H1 (cell line): ENCODE data around the gene MBOAT2. TPM values are rescaled to one million over a fixed set of nuclear protein-coding genes. Genes with fewer than 3 reads are reported as not detected.

Experiments used
- CTCF ChIA-PET: fragments of 300-600 bp; sonication (Branson Sonifier 250); formaldehyde crosslinking; loops from one replicate; lab custom pipeline; 2021; ENCODE audit not compliant: partially characterized antibody; lab: Charles Lee
- POLR2A ChIA-PET: fragments of 300-600 bp; sonication (Branson Sonifier 250); formaldehyde crosslinking; loops from one replicate; lab custom pipeline; 2021; ENCODE audit warnings: inconsistent platforms; ENCODE audit not compliant: partially characterized antibody; lab: Charles Lee
- DNase-seq, 2 experiments: peaks; one replicate each; pipeline versions ENCODE4 v3.0.0 to v3.0.0-alpha.2; 2010 to 2022; ENCODE audit warnings: low spot score in 2 of 2, low read depth in 1 of 2, mixed read lengths in 1 of 2
- FAIRE-seq: peaks from 2 replicates; lab custom pipeline; 2011; peaks lifted over from hg19 to GRCh38; lab: Jason Lieb, UNC
- H2AFZ ChIP-seq: 2 replicates; pipeline ENCODE4 v1.8.1; 2012; ENCODE audit warnings: low read length, inconsistent platforms
- H2AK5ac ChIP-seq: 2 replicates; pipeline ENCODE4 v1.6.1; 2013; ENCODE audit warnings: low read depth, low read length
- H2BK120ac ChIP-seq: replicated peaks from 2 replicates; pipeline ENCODE3; 2013; ENCODE audit warnings: low read depth, low read length, inconsistent platforms
- H2BK12ac ChIP-seq: 2 replicates; pipeline ENCODE4 v1.6.1; 2013; ENCODE audit warnings: low read depth, low read length
- H2BK15ac ChIP-seq: 2 replicates; pipeline ENCODE4 v1.6.1; 2013; ENCODE audit warnings: low read length
- H2BK20ac ChIP-seq: 2 replicates; pipeline ENCODE4 v1.6.1; 2013; ENCODE audit warnings: low read length
- H2BK5ac ChIP-seq: 2 replicates; pipeline ENCODE4 v1.6.1; 2013; ENCODE audit warnings: low read depth, low read length
- H3K14ac ChIP-seq: 2 replicates; pipeline ENCODE4 v1.6.1; 2013; ENCODE audit warnings: inconsistent platforms; ENCODE audit not compliant: insufficient read length
- H3K18ac ChIP-seq: 2 replicates; pipeline ENCODE4 v1.6.1; 2013; ENCODE audit warnings: low read length; ENCODE audit errors: extremely low read depth
- H3K23ac ChIP-seq: 2 replicates; pipeline ENCODE4 v1.6.1; 2013; ENCODE audit warnings: inconsistent platforms; ENCODE audit not compliant: insufficient read length
- H3K23me2 ChIP-seq: 2 replicates; pipeline ENCODE4 v1.6.1; 2013; ENCODE audit warnings: low read depth, low read length
- H3K27ac ChIP-seq: 2 replicates; pipeline ENCODE4 v1.6.1; 2011; ENCODE audit warnings: low read depth, low read length, inconsistent platforms
- H3K27me3 ChIP-seq, 4 experiments: replicated peaks in 1 of 4; 1 replicate in 1 of 4; 2 replicates in 3 of 4; pipeline versions ENCODE4 v1.6.1 to v1.8.1; 2011 to 2013; ENCODE audit warnings: low read length in 3 of 4, mild to moderate bottlenecking in 3 of 4, inconsistent platforms in 2 of 4, mixed read lengths in 2 of 4, moderate library complexity in 1 of 4; ENCODE audit not compliant: control insufficient read depth in 3 of 4, insufficient read depth in 3 of 4; ENCODE audit errors: extremely low read depth in 1 of 4
- H3K36me3 ChIP-seq, 4 experiments: 2 replicates each; pipeline versions ENCODE4 v1.6.1 to v1.8.1; 2011 to 2013; ENCODE audit warnings: mild to moderate bottlenecking in 4 of 4, low read length in 3 of 4, moderate library complexity in 2 of 4, control low read depth in 1 of 4, inconsistent platforms in 1 of 4; ENCODE audit not compliant: insufficient read depth in 4 of 4, control insufficient read depth in 2 of 4
- H3K4ac ChIP-seq: replicated peaks from 2 replicates; pipeline ENCODE3; 2013; ENCODE audit warnings: low read length, low read depth, mixed read lengths, inconsistent platforms; ENCODE audit not compliant: insufficient read length
- H3K4me1 ChIP-seq, 4 experiments: replicated peaks in 1 of 4; 1 replicate in 1 of 4; 2 replicates in 3 of 4; pipeline versions ENCODE4 v1.6.1 to v1.8.1; 2011 to 2013; ENCODE audit warnings: low read length in 3 of 4, inconsistent platforms in 2 of 4, mixed read lengths in 1 of 4; ENCODE audit not compliant: insufficient read depth in 4 of 4, control insufficient read depth in 3 of 4
- H3K4me2 ChIP-seq, 2 experiments: 2 replicates each; pipeline versions ENCODE4 v1.6.1 to v1.8.1; 2011 to 2013; ENCODE audit warnings: low read depth in 2 of 2, low read length in 2 of 2, control low read depth in 1 of 2, inconsistent platforms in 1 of 2, mild to moderate bottlenecking in 1 of 2; ENCODE audit not compliant: insufficient read depth in 1 of 2
- H3K4me3 ChIP-seq, 4 experiments: fragments of 200-600, 300-600 bp in 1 of 4; sonication (generic), shearing (Covaris generic), sonication (Bioruptor Twin) in 1 of 4; 2 replicates each; pipeline versions ENCODE4 v1.5.1 to v1.8.1; 2011 to 2016; ENCODE audit warnings: low read length in 4 of 4, low read depth in 3 of 4, control low read depth in 2 of 4, inconsistent platforms in 2 of 4, mild to moderate bottlenecking in 2 of 4, mixed read lengths in 1 of 4, moderate library complexity in 1 of 4; ENCODE audit not compliant: insufficient read depth in 2 of 4; ENCODE audit errors: extremely low read depth in 1 of 4
- H3K56ac ChIP-seq: replicated peaks from 2 replicates; pipeline ENCODE3; 2013; ENCODE audit warnings: low read depth, mild to moderate bottlenecking, mixed read lengths, low read length, inconsistent platforms; ENCODE audit not compliant: insufficient read length
- H3K79me1 ChIP-seq: 2 replicates; pipeline ENCODE4 v1.6.1; 2013; ENCODE audit warnings: low read depth, low read length, control low read depth
- H3K79me2 ChIP-seq, 2 experiments: 2 replicates each; pipeline versions ENCODE4 v1.6.1 to v1.8.1; 2012 to 2013; ENCODE audit warnings: low read length in 2 of 2, mild to moderate bottlenecking in 2 of 2, inconsistent platforms in 1 of 2; ENCODE audit not compliant: insufficient read depth in 2 of 2, control insufficient read depth in 1 of 2
- H3K9ac ChIP-seq, 4 experiments: replicated peaks in 1 of 4; 1 replicate in 1 of 4; 2 replicates in 3 of 4; pipeline versions ENCODE4 v1.6.1 to v1.8.1; 2011 to 2013; ENCODE audit warnings: low read depth in 3 of 4, low read length in 3 of 4, control low read depth in 2 of 4, mild to moderate bottlenecking in 2 of 4, moderate library complexity in 2 of 4, inconsistent platforms in 1 of 4; ENCODE audit errors: extremely low read depth in 1 of 4
- H3K9me3 ChIP-seq, 2 experiments: 2 replicates each; pipeline versions ENCODE4 v1.6.1 to v1.8.1; 2012 to 2013; ENCODE audit warnings: mild to moderate bottlenecking in 2 of 2, moderate library complexity in 2 of 2, control low read depth in 1 of 2, inconsistent platforms in 1 of 2, low read depth in 1 of 2, low read length in 1 of 2, mixed read lengths in 1 of 2; ENCODE audit not compliant: insufficient read depth in 2 of 2
- H4K20me1 ChIP-seq, 2 experiments: replicated peaks in 1 of 2; 2 replicates each; pipeline versions ENCODE3 to v1.8.1; 2011 to 2013; ENCODE audit warnings: inconsistent platforms in 2 of 2, low read length in 2 of 2, mild to moderate bottlenecking in 1 of 2; ENCODE audit not compliant: insufficient read depth in 2 of 2, control insufficient read depth in 1 of 2
- H4K5ac ChIP-seq: 2 replicates; pipeline ENCODE4 v1.6.1; 2013; ENCODE audit warnings: low read length, low read depth, mixed read lengths, inconsistent platforms; ENCODE audit not compliant: insufficient read length
- H4K8ac ChIP-seq: 2 replicates; pipeline ENCODE4 v1.8.0; 2013; ENCODE audit warnings: mild to moderate bottlenecking, moderate library complexity, low read length, inconsistent platforms; ENCODE audit not compliant: insufficient read depth; ENCODE audit errors: extremely low read depth
- H4K91ac ChIP-seq: replicated peaks from 2 replicates; pipeline ENCODE3; 2013; ENCODE audit warnings: low read length, mixed read lengths, inconsistent platforms; ENCODE audit not compliant: insufficient read length
- ATF2 ChIP-seq: IDR thresholded peaks from 2 replicates; pipeline ENCODE4 v1.6.1; 2012; ENCODE audit warnings: low read length, inconsistent platforms
- KDM1A ChIP-seq: fragments of 200-600, 300-600 bp; sonication (generic); IDR thresholded peaks from 2 replicates; pipeline ENCODE4 v1.7.1; 2016; ENCODE audit warnings: mild to moderate bottlenecking, low read length, borderline replicate concordance
- NANOG ChIP-seq: IDR thresholded peaks from 2 replicates; pipeline ENCODE4 v1.6.1; 2011; ENCODE audit warnings: low read length, low read depth, mild to moderate bottlenecking, inconsistent platforms; ENCODE audit not compliant: insufficient read depth, poor library complexity, severe bottlenecking
- POLR2AphosphoS5 ChIP-seq: IDR thresholded peaks from 2 replicates; pipeline ENCODE4 v1.6.1; 2011; ENCODE audit warnings: low read depth, low read length
- RXRA ChIP-seq: IDR thresholded peaks from 2 replicates; pipeline ENCODE4 v1.6.1; 2011; ENCODE audit warnings: low read depth, mild to moderate bottlenecking, low read length, moderate library complexity; ENCODE audit not compliant: insufficient read depth
- SUZ12 ChIP-seq: fragments of 200-600 bp; sonication (generic); IDR thresholded peaks from 2 replicates; pipeline ENCODE4 v1.6.1; 2012; ENCODE audit warnings: mild to moderate bottlenecking, inconsistent platforms, low read length, moderate library complexity, mixed read lengths
- WGBS, 2 experiments: shearing (Covaris generic) in 1 of 2; methylation state at CpG; one replicate each; pipeline versions ENCODE4 v1.1.6 to v1.1.7; 2013 to 2015; ENCODE audit warnings: low lambda C conversion rate in 2 of 2, mixed read lengths in 2 of 2, inconsistent platforms in 1 of 2, low coverage in 1 of 2, missing lambda C conversion rate in 1 of 2; ENCODE audit not compliant: insufficient replicate concordance in 2 of 2, insufficient coverage in 1 of 2, insufficient read length in 1 of 2; ENCODE audit errors: extremely low coverage in 1 of 2, missing lambda C conversion rate in 1 of 2; 5-methylcytosine and 5-hydroxymethylcytosine counted together
- polyA plus RNA-seq, 7 experiments: library from polyadenylated mRNA; depleted of rRNA in 3 of 7; stranded (reverse) in 5 of 7; unstranded in 2 of 7; fragments of >200 nt in 5 of 7; fragments of 200-250 nt in 2 of 7; gene quantifications; 1 replicate in 5 of 7; 2 replicates in 1 of 7; 4 replicates in 1 of 7; pipeline versions ENCODE4 v1.2.1 to v1.2.3, GENCODE V29; 2011 to 2013; ENCODE audit warnings: missing spikeins in 2 of 7, mixed read lengths in 2 of 7
- total RNA-seq: library from RNA; stranded (reverse); fragmentation: NEBNext Ultra II Directional; extraction: Animal tissue kit (Norgen Biotek cat#: 25700); gene quantifications from 2 replicates; pipeline ENCODE4 v1.2.1, GENCODE V29; 2021
- TF ChIP-seq, protein P1 (sequence below): IDR thresholded peaks from 2 replicates; pipeline ENCODE4 v1.6.1; 2012; ENCODE audit warnings: inconsistent platforms

Gene MBOAT2
- total and polyA plus RNA-seq, 2 of the 8 experiments (the other 6 are each of a cell fraction or from before 2014, with no cell fraction given) = 11.2 to 23.4 TPM

- no peak overlapping the region for H3K14ac ChIP-seq
- H3K27ac ChIP-seq = no peak overlapping the region
- no peak overlapping the region for H2BK5ac ChIP-seq
- H4K5ac ChIP-seq = no peak overlapping the region
- no peak overlapping the region for H3K4ac ChIP-seq
- H2AK5ac ChIP-seq = no peak overlapping the region
- H3K4me2 ChIP-seq = no peak overlapping the region
- H3K36me3 ChIP-seq = no peaks in the 10 kb centered on the region
- no peak overlapping the region for H3K56ac ChIP-seq
- H3K27me3 ChIP-seq = no peaks in the 10 kb centered on the region
- H2AFZ ChIP-seq = no peak overlapping the region
- H3K9me3 ChIP-seq = no peaks in the 10 kb centered on the region
- POLR2A ChIA-PET = no interaction called here
- no peak overlapping the region for H4K8ac ChIP-seq
- H4K20me1 ChIP-seq = peaks cover 0 to 1% of the 10 kb centered on the region in 2 experiments
- no peak for TF ChIP-seq ATF2
- no peak for TF ChIP-seq SUZ12
- no peak for TF ChIP-seq RXRA
- TF ChIP-seq KDM1A = no peak
- TF ChIP-seq, protein P1, sequence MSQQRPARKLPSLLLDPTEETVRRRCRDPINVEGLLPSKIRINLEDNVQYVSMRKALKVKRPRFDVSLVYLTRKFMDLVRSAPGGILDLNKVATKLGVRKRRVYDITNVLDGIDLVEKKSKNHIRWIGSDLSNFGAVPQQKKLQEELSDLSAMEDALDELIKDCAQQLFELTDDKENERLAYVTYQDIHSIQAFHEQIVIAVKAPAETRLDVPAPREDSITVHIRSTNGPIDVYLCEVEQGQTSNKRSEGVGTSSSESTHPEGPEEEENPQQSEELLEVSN = no peak
- no peak for TF ChIP-seq NANOG
- no peak for TF ChIP-seq POLR2AphosphoS5
- peaks cover 3 to 52% of the 10 kb centered on the region in 2 experiments; a peak in 3 of 4 replicates for H3K79me2 ChIP-seq
- no peak overlapping the region for H3K9ac ChIP-seq
- H4K91ac ChIP-seq = no peak overlapping the region
- no peak overlapping the region for H3K4me3 ChIP-seq
- H2BK15ac ChIP-seq = no peak overlapping the region
- no peak overlapping the region for H2BK12ac ChIP-seq
- peaks cover 3% of the 10 kb centered on the region for H3K79me1 ChIP-seq
- no peak for DNase-seq
- CTCF ChIA-PET = interaction anchor here (0.8 to 2.6 kb wide), 5 partner anchors 8 to 174 kb away, joined by 3 to 8 read pairs (median 6); no protein-coding TSS in a partner anchor
- 96% methylated on average over 4 of the region's 4 CpGs; no CpG with 5 or more reads in 1 of the 2 experiments for WGBS, 2 experiments
- FAIRE-seq = no peak
- no peak overlapping the region for H3K18ac ChIP-seq
- no peak overlapping the region for H2BK120ac ChIP-seq
- H2BK20ac ChIP-seq = no peak overlapping the region
- H3K23ac ChIP-seq = no peak overlapping the region
- H3K23me2 ChIP-seq = no peaks in the 10 kb centered on the region
- no peaks in the 10 kb centered on the region for H3K4me1 ChIP-seq
Observed at GRCh38 chr2:8977758-8978157, 25.7 kb downstream of the MBOAT2 start.
